AG10803 (cell line): Measurements from ENCODE around the gene PNPLA7.
"Not testable (repeated sequence)": the region's sequence is repeated elsewhere in the genome, so short reads cannot be mapped to it uniquely, and the experiment has no call there.

Experiments
- DNase-seq: peaks from one replicate; pipeline ENCODE4 v3.0.0; 2010; ENCODE audit warnings: low read depth
- H3K4me3 ChIP-seq: 2 replicates; pipeline ENCODE4 v1.5.1; 2011; ENCODE audit warnings: mild to moderate bottlenecking, low read length, control low read depth
- CTCF ChIP-seq: conservative IDR thresholded peaks from 2 replicates; pipeline ENCODE4 v1.5.1; 2011; ENCODE audit warnings: mild to moderate bottlenecking, low read length, control low read depth, inconsistent platforms

The PNPLA7 gene

GRCh38 chr9:137558127-137558526, 7.9 kb upstream of the PNPLA7 start:
- TF ChIP-seq CTCF, result no peak
- no peak overlapping the region for H3K4me3 ChIP-seq
- no peak for DNase-seq

- no peak for TF ChIP-seq CTCF
- no peak for DNase-seq
- no peak overlapping the region for H3K4me3 ChIP-seq
These were observed 6.1 kb upstream of the PNPLA7 start for GRCh38 chr9:137556069-137556838.

- DNase-seq, result no peak
- no peak overlapping the region for H3K4me3 ChIP-seq
- TF ChIP-seq CTCF, result no peak
These were observed 5.0 kb upstream of the PNPLA7 start for GRCh38 chr9:137555179-137555578.

- H3K4me3 ChIP-seq, result no peak overlapping the region
- no peak for TF ChIP-seq CTCF
- no peak for DNase-seq
These were observed 4.1 kb upstream of the PNPLA7 start for GRCh38 chr9:137554349-137554748.

- DNase-seq, H3K4me3 ChIP-seq: not testable (repeated sequence)
These were observed 3.5 kb upstream of the PNPLA7 start for GRCh38 chr9:137553654-137554053.

- peak; percentile 8 for DNase-seq
- peak overlapping the region; percentile 79 for H3K4me3 ChIP-seq
- no peak for TF ChIP-seq CTCF
These were observed 2.0 kb upstream of the PNPLA7 start for GRCh38 chr9:137552022-137552768.

- TF ChIP-seq CTCF, result peak; percentile 53
- H3K4me3 ChIP-seq, result peak within 1 kb of the TSS; percentile 79
- peak; percentile 75 for DNase-seq
These were observed 1.2 kb upstream of the PNPLA7 start, which contains the start of gene MRPL41 for GRCh38 chr9:137551264-137552021. Gene MRPL41, plus strand, starts transcription at chr9:137551879. Its CDS starts 203 bp downstream, at chr9:137552082.

- peak overlapping the region; percentile 67 for H3K4me3 ChIP-seq
- DNase-seq, result not testable (repeated sequence)
These were observed 709 bp upstream of the PNPLA7 start for GRCh38 chr9:137550958-137551263.
